Lung (tissue), 12 donors: ENCODE measurements around the gene MRPL49. TPM values are rescaled to one million over a fixed set of nuclear protein-coding genes. Genes with fewer than 3 reads are reported as not detected.
A peak's percentile ranks its signal among the peaks of the same experiment; 100 is the strongest.

ENCODE experiments used
- ATAC-seq: fragments of 200-7000 bp; cut with Tn5 transposase; one replicate; pipeline ENCODE4 v1.9.1; 2020; ENCODE audit warnings: moderate number of reproducible peaks; ENCODE audit not compliant: insufficient read depth, low FRiP score
- DNase-seq, 3 donors: peaks; one replicate each; pipeline ENCODE4 v3.0.0-alpha.2; 2013 to 2017
- H3K27ac ChIP-seq, 2 donors: one replicate each; pipeline ENCODE4 v1.5.1; 2013; ENCODE audit warnings: mild to moderate bottlenecking in 2 of 2, moderate library complexity in 2 of 2, control low read depth in 1 of 2, inconsistent platforms in 1 of 2, low read depth in 1 of 2, low read length in 1 of 2
- H3K27me3 ChIP-seq, 3 donors: one replicate each; pipeline ENCODE4 v1.5.1; 2013; ENCODE audit warnings: low read length in 2 of 3; ENCODE audit not compliant: control insufficient read depth in 3 of 3, insufficient read depth in 3 of 3
- H3K36me3 ChIP-seq, 4 donors: one replicate each; pipeline ENCODE4 v1.5.1; 2013; ENCODE audit warnings: low read length in 4 of 4, mild to moderate bottlenecking in 1 of 4, moderate library complexity in 1 of 4; ENCODE audit not compliant: control insufficient read depth in 4 of 4, insufficient read depth in 4 of 4
- H3K4me1 ChIP-seq, 5 donors: one replicate each; pipeline ENCODE4 v1.5.1; 2013; ENCODE audit warnings: low read length in 5 of 5, mild to moderate bottlenecking in 2 of 5, moderate library complexity in 1 of 5; ENCODE audit not compliant: control insufficient read depth in 5 of 5, insufficient read depth in 5 of 5
- H3K4me3 ChIP-seq: one replicate; pipeline ENCODE4 v1.5.1; 2013; ENCODE audit warnings: mild to moderate bottlenecking, control low read depth, moderate library complexity
- H3K9ac ChIP-seq, 2 donors: one replicate each; pipeline ENCODE4 v1.5.1; 2013; ENCODE audit warnings: low read length in 2 of 2, control low read depth in 1 of 2; ENCODE audit not compliant: insufficient read depth in 1 of 2
- H3K9me3 ChIP-seq, 4 donors: one replicate each; pipeline ENCODE4 v1.5.1; 2013; ENCODE audit warnings: low read length in 3 of 4, mild to moderate bottlenecking in 1 of 4, moderate library complexity in 1 of 4; ENCODE audit not compliant: control insufficient read depth in 4 of 4, insufficient read depth in 3 of 4
- WGBS, 2 donors: extraction: QIAGEN DNeasy Blood & Tissue Kit; methylation state at CpG; one replicate each; pipeline ENCODE4 v1.1.7; 2013; 5-methylcytosine and 5-hydroxymethylcytosine counted together
- polyA plus RNA-seq, 2 donors: library from polyadenylated mRNA; stranded (reverse); fragments of 200-250 nt; gene quantifications; one replicate each; pipeline ENCODE4 v1.2.1, GENCODE V29; 2013
- total RNA-seq, 2 donors: library from RNA; depleted of rRNA in 1 of 2; stranded (reverse); fragments of >200 nt in 1 of 2; gene quantifications; one replicate each; pipeline ENCODE4 v1.2.1, GENCODE V29; 2014 to 2021
- TF ChIP-seq, protein P1 (sequence below): IDR thresholded peaks from 2 replicates; pipeline ENCODE4 v1.5.1; 2012; ENCODE audit warnings: mild to moderate bottlenecking; ENCODE audit errors: control extremely low read depth, extremely low read depth
- donor health status: control.
- donor health status: control.
- donor health status: Bipolar disorder and iron deficiency.
- donor health status: healthy.
- donor health status: DM: yes; HTN: yes; CAD: no.

The MRPL49 gene
- total and polyA plus RNA-seq, 4 donors = 26.3 to 57.2 (median 39.9) TPM

- 86 to 95% methylated on average over 3 of the region's 3 CpGs for WGBS, 2 donors
- ATAC-seq = no peak
- TF ChIP-seq, protein P1, sequence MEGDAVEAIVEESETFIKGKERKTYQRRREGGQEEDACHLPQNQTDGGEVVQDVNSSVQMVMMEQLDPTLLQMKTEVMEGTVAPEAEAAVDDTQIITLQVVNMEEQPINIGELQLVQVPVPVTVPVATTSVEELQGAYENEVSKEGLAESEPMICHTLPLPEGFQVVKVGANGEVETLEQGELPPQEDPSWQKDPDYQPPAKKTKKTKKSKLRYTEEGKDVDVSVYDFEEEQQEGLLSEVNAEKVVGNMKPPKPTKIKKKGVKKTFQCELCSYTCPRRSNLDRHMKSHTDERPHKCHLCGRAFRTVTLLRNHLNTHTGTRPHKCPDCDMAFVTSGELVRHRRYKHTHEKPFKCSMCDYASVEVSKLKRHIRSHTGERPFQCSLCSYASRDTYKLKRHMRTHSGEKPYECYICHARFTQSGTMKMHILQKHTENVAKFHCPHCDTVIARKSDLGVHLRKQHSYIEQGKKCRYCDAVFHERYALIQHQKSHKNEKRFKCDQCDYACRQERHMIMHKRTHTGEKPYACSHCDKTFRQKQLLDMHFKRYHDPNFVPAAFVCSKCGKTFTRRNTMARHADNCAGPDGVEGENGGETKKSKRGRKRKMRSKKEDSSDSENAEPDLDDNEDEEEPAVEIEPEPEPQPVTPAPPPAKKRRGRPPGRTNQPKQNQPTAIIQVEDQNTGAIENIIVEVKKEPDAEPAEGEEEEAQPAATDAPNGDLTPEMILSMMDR = no peak
Measured at GRCh38 chr11:65166893-65167292, 44.8 kb downstream of the MRPL49 start.

DNA sequence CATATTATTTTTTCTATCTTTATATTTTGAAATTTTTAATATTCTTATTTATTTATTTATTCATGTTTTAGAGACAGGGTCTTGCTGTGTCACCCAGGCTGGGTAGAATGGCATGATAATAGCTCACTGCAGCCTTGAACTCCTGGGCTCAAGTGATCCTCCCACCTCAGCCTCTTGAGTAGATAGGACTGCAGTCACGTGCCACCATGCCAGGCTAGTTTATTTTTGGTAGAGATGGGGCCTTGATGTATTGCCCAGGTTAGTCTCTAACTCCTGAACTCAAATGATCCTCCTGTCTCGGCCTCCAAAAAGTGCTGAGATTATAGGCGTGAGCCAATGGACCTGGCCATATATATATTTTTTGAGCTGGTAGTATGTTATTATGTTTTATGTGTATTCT, 45.5 kb downstream of the MRPL49 start:
- H3K36me3 ChIP-seq = no peaks in the 10 kb centered on the region
- H3K9ac ChIP-seq = no peak overlapping the region
- no peaks in the 10 kb centered on the region for H3K27me3 ChIP-seq
- no peak for DNase-seq
- no peak overlapping the region for H3K27ac ChIP-seq
- WGBS, 2 donors = 90 to 97% methylated on average over 3 of the region's 3 CpGs
- TF ChIP-seq, protein P1 = no peak
- ATAC-seq = no peak
- peaks cover 0 to 2% (median 0%) of the 10 kb centered on the region in 4 donors for H3K9me3 ChIP-seq
- no peak overlapping the region for H3K4me3 ChIP-seq
- H3K4me1 ChIP-seq = peaks cover 0 to 7% (median 0%) of the 10 kb centered on the region in 5 donors

More at GRCh38 chr11:65166893-65167292, 44.8 kb downstream of the MRPL49 start:
- Histone ChIP-seq H3K4me3 (no peak overlapping the region), H3K27me3 (no peaks in the 10 kb centered on the region), H3K27ac (no peak overlapping the region), H3K36me3 (no peaks in the 10 kb centered on the region), H3K4me1 (peaks cover 0 to 7% (median 0%) of the 10 kb centered on the region in 5 donors), H3K9me3 (peaks cover 0 to 2% (median 0%) of the 10 kb centered on the region in 4 donors), H3K9ac (no peak overlapping the region)
- no peak for DNase-seq

- Histone ChIP-seq H3K4me1 (peaks cover 0 to 7% (median 0%) of the 10 kb centered on the region in 5 donors), H3K27me3 (no peaks in the 10 kb centered on the region), H3K36me3 (no peaks in the 10 kb centered on the region), H3K27ac (no peak overlapping the region), H3K9me3 (peaks cover 0 to 2% (median 0%) of the 10 kb centered on the region in 4 donors), H3K9ac (no peak overlapping the region), H3K4me3 (no peak overlapping the region)
- ATAC-seq (no peak), DNase-seq (peak in 1 of 3 donors; percentile 38)
- 51 to 63% methylated on average over 11 of the region's 11 CpGs for WGBS, 2 donors
- TF ChIP-seq, protein P1 = no peak
Measured at GRCh38 chr11:65169164-65169641, 47.1 kb downstream of the MRPL49 start.

DNA sequence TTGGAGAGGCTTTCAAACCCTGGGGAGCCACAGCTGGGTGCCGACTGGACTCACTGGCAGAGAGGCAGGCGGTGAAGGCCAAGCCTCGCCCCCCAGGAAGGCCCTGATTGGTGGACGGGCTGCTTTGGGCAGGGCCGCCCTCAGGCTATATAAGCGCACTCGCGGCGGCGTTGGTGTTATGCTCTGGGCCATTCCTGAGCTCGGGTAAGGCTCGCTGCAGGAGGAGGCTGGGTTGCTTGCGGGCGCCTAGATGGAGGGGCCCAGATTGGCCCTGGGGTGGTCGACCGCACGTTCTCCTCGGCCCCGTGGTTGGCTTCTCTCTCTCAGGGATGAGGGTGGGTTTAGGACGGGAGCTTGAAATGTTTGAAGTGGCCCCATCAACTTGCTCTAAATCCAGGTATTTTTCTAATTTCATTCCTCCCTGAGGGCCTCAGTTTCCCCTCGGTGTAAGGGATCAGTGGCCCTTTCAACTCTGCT, 48.0 kb downstream of the MRPL49 start, which contains the start of gene SPDYC:
SPDYC (plus strand) TSS at position 176 of the 477 bp plus-strand sequence. CDS start 1,125 bp downstream, outside the sequence.
- DNase-seq = no peak
- peaks cover 0 to 2% (median 0%) of the 10 kb centered on the region in 4 donors for H3K9me3 ChIP-seq
- TF ChIP-seq, protein P1 = no peak
- H3K27me3 ChIP-seq = no peaks in the 10 kb centered on the region
- H3K4me3 ChIP-seq = no peak within 1 kb of the TSS
- H3K36me3 ChIP-seq = no peaks in the 10 kb centered on the region
- H3K27ac ChIP-seq = no peak within 1 kb of the TSS
- 94 to 95% methylated on average over 21 of the region's 21 CpGs for WGBS, 2 donors
- H3K9ac ChIP-seq = no peak within 1 kb of the TSS
- H3K4me1 ChIP-seq = peaks cover 0 to 7% (median 0%) of the 10 kb centered on the region in 5 donors
- no peak for ATAC-seq
